ENCODE results near the gene C1orf21. TPM values are rescaled to one million over a fixed set of nuclear protein-coding genes. Genes with fewer than 3 reads are reported as not detected.

The C1orf21 gene
- polyA plus RNA-seq, 3 donors = 0.23 to 1.1 (median 0.28) TPM

- peaks cover 2 to 11% (median 4%) of the 10 kb centered on the region in 3 donors for H3K27me3 Mint-ChIP-seq (ENCODE audit: low read depth in 3 of 3)
Measured at GRCh38 chr1:184392067-184392466, 5.2 kb downstream of the C1orf21 start.

DNA sequence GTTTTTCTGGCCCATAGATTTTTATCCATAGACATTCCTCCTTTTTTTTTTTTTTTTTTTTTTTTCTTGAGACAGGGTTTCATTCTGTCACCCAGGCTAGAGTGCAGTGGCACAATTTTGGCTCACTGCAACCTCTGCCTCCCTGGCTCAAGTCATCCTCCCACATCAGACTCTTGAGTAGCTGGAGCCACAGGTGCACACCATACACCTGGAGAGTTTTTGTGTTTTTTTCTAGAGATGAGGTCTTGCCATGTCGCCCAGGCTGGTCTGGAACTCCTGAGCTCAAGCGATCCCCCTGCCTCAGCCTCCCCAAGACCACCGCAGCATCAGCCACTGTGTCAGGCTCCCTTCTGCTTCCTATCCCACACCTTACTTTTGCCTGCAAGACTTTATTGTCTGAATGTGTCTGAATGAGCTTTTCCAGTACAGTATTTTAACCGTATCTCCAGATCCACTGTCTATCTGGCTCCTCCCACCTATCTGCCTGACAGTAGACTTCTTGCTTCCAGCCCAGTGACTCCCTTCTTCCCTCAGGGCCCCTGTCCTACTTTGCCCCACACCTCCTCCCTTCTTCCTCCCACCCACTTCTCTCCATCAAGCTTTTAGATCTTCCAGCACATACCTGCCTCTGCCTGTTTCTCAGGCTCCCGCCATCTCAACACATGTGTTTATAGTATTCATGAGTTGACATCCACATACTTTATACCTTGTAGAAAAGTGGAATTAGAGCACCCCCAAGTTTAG lies 6.1 kb downstream of the C1orf21 start:
- H3K27me3 Mint-ChIP-seq (ENCODE audit: low read depth in 3 of 3) = peaks cover under 1 to 6% (median 2%) of the 10 kb centered on the region in 3 donors
- no peaks in the 10 kb centered on the region for H3K79me2 ChIP-seq (ENCODE audit: insufficient read depth, low read length)
- H2AFZ ChIP-seq (ENCODE audit: insufficient read depth, low read depth, low read length, poor library complexity, severe bottlenecking) = no peak overlapping the region
- TF ChIP-seq, protein P1, sequence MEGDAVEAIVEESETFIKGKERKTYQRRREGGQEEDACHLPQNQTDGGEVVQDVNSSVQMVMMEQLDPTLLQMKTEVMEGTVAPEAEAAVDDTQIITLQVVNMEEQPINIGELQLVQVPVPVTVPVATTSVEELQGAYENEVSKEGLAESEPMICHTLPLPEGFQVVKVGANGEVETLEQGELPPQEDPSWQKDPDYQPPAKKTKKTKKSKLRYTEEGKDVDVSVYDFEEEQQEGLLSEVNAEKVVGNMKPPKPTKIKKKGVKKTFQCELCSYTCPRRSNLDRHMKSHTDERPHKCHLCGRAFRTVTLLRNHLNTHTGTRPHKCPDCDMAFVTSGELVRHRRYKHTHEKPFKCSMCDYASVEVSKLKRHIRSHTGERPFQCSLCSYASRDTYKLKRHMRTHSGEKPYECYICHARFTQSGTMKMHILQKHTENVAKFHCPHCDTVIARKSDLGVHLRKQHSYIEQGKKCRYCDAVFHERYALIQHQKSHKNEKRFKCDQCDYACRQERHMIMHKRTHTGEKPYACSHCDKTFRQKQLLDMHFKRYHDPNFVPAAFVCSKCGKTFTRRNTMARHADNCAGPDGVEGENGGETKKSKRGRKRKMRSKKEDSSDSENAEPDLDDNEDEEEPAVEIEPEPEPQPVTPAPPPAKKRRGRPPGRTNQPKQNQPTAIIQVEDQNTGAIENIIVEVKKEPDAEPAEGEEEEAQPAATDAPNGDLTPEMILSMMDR (IDR thresholded peaks at IDR 0.05) = no peak
- no peak overlapping the region for H3K4me2 ChIP-seq (replicated peaks; ENCODE audit: extremely low read depth, low read length, poor library complexity, severe bottlenecking)
- H3K36me3 Mint-ChIP-seq = no peaks in the 10 kb centered on the region
- no peaks in the 10 kb centered on the region for H3K9me3 Mint-ChIP-seq
- H3K4me3 Mint-ChIP-seq = no peak overlapping the region
- peaks cover 8 to 14% of the 10 kb centered on the region in 2 donors for H3K4me1 ChIP-seq (ENCODE audit: control insufficient read depth in 1 of 2, insufficient read depth in 2 of 2, low read length in 2 of 2)
- H3K9me3 ChIP-seq (replicated peaks in 1 of 2; ENCODE audit: control insufficient read depth in 1 of 2, insufficient read depth in 1 of 2, low read length in 2 of 2) = no peaks in the 10 kb centered on the region
- no peaks in the 10 kb centered on the region for H4K20me1 ChIP-seq (ENCODE audit: insufficient read depth, low read length)
- intact Hi-C loops (cut with micrococcal nuclease) = no loop called here
- no peak overlapping the region for H3K9ac ChIP-seq (ENCODE audit: insufficient read depth, low read length, poor library complexity, severe bottlenecking)
- DNase-seq = no peak
- H3K4me1 Mint-ChIP-seq = peaks cover 19% of the 10 kb centered on the region
- H3K27me3 ChIP-seq (ENCODE audit: control insufficient read depth in 2 of 2, insufficient read depth in 2 of 2, low read length in 2 of 2) = no peaks in the 10 kb centered on the region
- no peak overlapping the region for H3K4me3 ChIP-seq (replicated peaks in 1 of 3; ENCODE audit: low read depth in 2 of 3, low read length in 3 of 3)
- H3K27ac Mint-ChIP-seq = peak overlapping the region in 1 of 7 donors; percentile 49
- no peak overlapping the region for H3K27ac ChIP-seq (ENCODE audit: low read depth in 1 of 2, low read length in 2 of 2)
- 100% methylated on average over 2 of the region's 5 CpGs for WGBS (ENCODE audit: insufficient coverage)
- H3K36me3 ChIP-seq (replicated peaks in 1 of 2; ENCODE audit: control insufficient read depth in 1 of 2, insufficient read depth in 2 of 2, low read length in 2 of 2) = no peaks in the 10 kb centered on the region

More at GRCh38 chr1:184392067-184392466, 5.2 kb downstream of the C1orf21 start:
- intact Hi-C loops (cut with micrococcal nuclease) = no loop called here
- no peak overlapping the region for H3K27ac Mint-ChIP-seq
- peaks cover 8 to 19% of the 10 kb centered on the region in 2 donors for H3K4me1 ChIP-seq (ENCODE audit: control insufficient read depth in 1 of 2, insufficient read depth in 2 of 2, low read length in 2 of 2)
- WGBS (ENCODE audit: insufficient coverage) = no CpG with 5 or more reads among the region's 6 CpGs
- TF ChIP-seq, protein P1 (IDR thresholded peaks at IDR 0.05) = no peak
- no peaks in the 10 kb centered on the region for H3K36me3 ChIP-seq (replicated peaks in 1 of 2; ENCODE audit: control insufficient read depth in 1 of 2, insufficient read depth in 2 of 2, low read length in 2 of 2)
- no peaks in the 10 kb centered on the region for H4K20me1 ChIP-seq (ENCODE audit: insufficient read depth, low read length)
- H3K4me3 Mint-ChIP-seq = no peak overlapping the region
- no peak overlapping the region for H2AFZ ChIP-seq (ENCODE audit: insufficient read depth, low read depth, low read length, poor library complexity, severe bottlenecking)
- H3K36me3 Mint-ChIP-seq = no peaks in the 10 kb centered on the region
- H3K4me2 ChIP-seq (replicated peaks; ENCODE audit: extremely low read depth, low read length, poor library complexity, severe bottlenecking) = no peak overlapping the region
- H3K27me3 ChIP-seq (ENCODE audit: control insufficient read depth in 2 of 2, insufficient read depth in 2 of 2, low read length in 2 of 2) = no peaks in the 10 kb centered on the region
- H3K9me3 Mint-ChIP-seq = peaks cover 0 to 2% (median 0%) of the 10 kb centered on the region in 7 donors
- no peak overlapping the region for H3K27ac ChIP-seq (ENCODE audit: low read depth in 1 of 2, low read length in 2 of 2)
- H3K4me1 Mint-ChIP-seq = peaks cover 23% of the 10 kb centered on the region
- H3K4me3 ChIP-seq (replicated peaks in 1 of 3; ENCODE audit: low read depth in 2 of 3, low read length in 3 of 3) = no peak overlapping the region
- H3K9ac ChIP-seq (ENCODE audit: insufficient read depth, low read length, poor library complexity, severe bottlenecking) = no peak overlapping the region
- no peak for DNase-seq
- no peaks in the 10 kb centered on the region for H3K9me3 ChIP-seq (replicated peaks in 1 of 2; ENCODE audit: control insufficient read depth in 1 of 2, insufficient read depth in 1 of 2, low read length in 2 of 2)
- no peaks in the 10 kb centered on the region for H3K79me2 ChIP-seq (ENCODE audit: insufficient read depth, low read length)
